ENCODE results near the gene STRA6.

DNA sequence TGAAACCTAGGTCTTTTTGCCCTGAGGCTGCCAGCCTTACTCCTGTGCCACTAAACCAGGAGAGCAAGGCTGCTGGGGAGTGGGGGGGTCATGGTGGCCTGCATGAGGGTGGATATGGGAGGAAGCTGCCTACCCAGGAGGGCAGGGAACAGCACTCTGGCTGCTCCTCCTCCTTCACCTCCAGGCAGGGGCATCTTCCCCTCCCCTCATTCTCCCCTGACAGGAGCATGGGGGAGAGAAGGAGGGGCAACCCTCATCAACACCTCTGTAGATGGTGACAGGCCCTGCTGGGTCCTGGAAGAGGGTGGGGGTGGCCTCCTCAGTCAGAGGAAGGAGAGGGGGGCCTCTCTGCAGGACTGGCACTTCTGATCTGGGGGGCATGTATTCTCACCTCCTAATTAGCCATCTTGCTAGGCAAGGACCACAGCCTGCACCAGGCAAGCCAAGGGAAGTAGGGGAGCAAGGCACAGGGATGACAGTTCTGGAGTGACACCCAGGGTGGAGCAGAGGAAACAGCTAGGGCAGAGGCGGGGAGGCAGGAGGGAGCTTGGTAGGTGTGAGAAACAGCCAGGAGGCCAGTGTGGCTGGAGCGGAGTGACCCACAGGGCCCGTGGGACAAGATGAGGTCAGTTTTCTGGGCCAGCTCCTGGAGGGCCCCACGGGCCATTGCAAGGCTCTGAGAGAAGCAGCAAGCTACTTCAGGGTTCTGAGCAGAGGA, 38.5 kb upstream of the STRA6 start:
- TF ChIP-seq, protein P1, sequence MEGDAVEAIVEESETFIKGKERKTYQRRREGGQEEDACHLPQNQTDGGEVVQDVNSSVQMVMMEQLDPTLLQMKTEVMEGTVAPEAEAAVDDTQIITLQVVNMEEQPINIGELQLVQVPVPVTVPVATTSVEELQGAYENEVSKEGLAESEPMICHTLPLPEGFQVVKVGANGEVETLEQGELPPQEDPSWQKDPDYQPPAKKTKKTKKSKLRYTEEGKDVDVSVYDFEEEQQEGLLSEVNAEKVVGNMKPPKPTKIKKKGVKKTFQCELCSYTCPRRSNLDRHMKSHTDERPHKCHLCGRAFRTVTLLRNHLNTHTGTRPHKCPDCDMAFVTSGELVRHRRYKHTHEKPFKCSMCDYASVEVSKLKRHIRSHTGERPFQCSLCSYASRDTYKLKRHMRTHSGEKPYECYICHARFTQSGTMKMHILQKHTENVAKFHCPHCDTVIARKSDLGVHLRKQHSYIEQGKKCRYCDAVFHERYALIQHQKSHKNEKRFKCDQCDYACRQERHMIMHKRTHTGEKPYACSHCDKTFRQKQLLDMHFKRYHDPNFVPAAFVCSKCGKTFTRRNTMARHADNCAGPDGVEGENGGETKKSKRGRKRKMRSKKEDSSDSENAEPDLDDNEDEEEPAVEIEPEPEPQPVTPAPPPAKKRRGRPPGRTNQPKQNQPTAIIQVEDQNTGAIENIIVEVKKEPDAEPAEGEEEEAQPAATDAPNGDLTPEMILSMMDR (IDR thresholded peaks at IDR 0.05) = no peak
- TF ChIP-seq EP300 (IDR thresholded peaks at IDR 0.05) = no peak
